HL-60 (cell line): ENCODE results near the gene SEMA3D.

Source experiments
- CTCF ChIP-seq: IDR thresholded peaks from one replicate; pipeline ENCODE4 v1.5.1; 2011; ENCODE audit warnings: low read length, control low read depth, inconsistent platforms; ENCODE audit not compliant: insufficient read depth
- GABPA ChIP-seq: IDR thresholded peaks from 2 replicates; pipeline ENCODE4 v1.6.1; 2012; ENCODE audit warnings: low read depth
- POLR2AphosphoS5 ChIP-seq: IDR thresholded peaks from 2 replicates; pipeline ENCODE4 v1.6.1; 2012; ENCODE audit warnings: low read depth
- REST ChIP-seq: IDR thresholded peaks from 2 replicates; pipeline ENCODE4 v1.6.1; 2012; ENCODE audit warnings: low read depth; ENCODE audit not compliant: insufficient replicate concordance
- SPI1 ChIP-seq: IDR thresholded peaks from 2 replicates; pipeline ENCODE4 v1.6.1; 2012; ENCODE audit warnings: low read depth, mild to moderate bottlenecking, borderline replicate concordance

- TF ChIP-seq POLR2AphosphoS5: no peak
- peak; percentile 59 for TF ChIP-seq CTCF
- TF ChIP-seq REST: no peak
- TF ChIP-seq GABPA: no peak
- no peak for TF ChIP-seq SPI1
Measured at GRCh38 chr7:85041605-85042216, 145.1 kb downstream of the SEMA3D start.
